Effector memory CD4-positive, alpha-beta T cell (primary cell): ENCODE data around the gene PCDH18.

Experiments
- DNase-seq, 3 donors: peaks; one replicate each; pipeline ENCODE4 v3.0.0-alpha.2; 2020
- H3K27ac ChIP-seq: 2 replicates; pipeline ENCODE4 v1.7.0; 2013; ENCODE audit warnings: mild to moderate bottlenecking, low read length, moderate library complexity; ENCODE audit not compliant: insufficient read depth, poor library complexity, severe bottlenecking
- H3K27me3 ChIP-seq: replicated peaks from 2 replicates; pipeline ENCODE4 v1.7.0; 2013; ENCODE audit warnings: mild to moderate bottlenecking, low read length; ENCODE audit not compliant: insufficient read depth, control insufficient read depth, poor library complexity, severe bottlenecking
- H3K36me3 ChIP-seq: 2 replicates; pipeline ENCODE4 v1.7.0; 2013; ENCODE audit warnings: mild to moderate bottlenecking, low read length, moderate library complexity; ENCODE audit not compliant: control insufficient read depth, insufficient read depth
- H3K4me1 ChIP-seq: 2 replicates; pipeline ENCODE4 v1.7.0; 2013; ENCODE audit warnings: low read length, mild to moderate bottlenecking; ENCODE audit not compliant: control insufficient read depth, insufficient read depth, poor library complexity, severe bottlenecking
- H3K4me3 ChIP-seq: 2 replicates; pipeline ENCODE4 v1.7.0; 2013; ENCODE audit warnings: low read length, low read depth, mild to moderate bottlenecking; ENCODE audit not compliant: insufficient read depth, poor library complexity, severe bottlenecking
- H3K9me3 ChIP-seq: 2 replicates; pipeline ENCODE4 v1.7.0; 2013; ENCODE audit warnings: mild to moderate bottlenecking, low read length, moderate library complexity; ENCODE audit not compliant: control insufficient read depth
- total RNA-seq, 3 donors: gene quantifications; one replicate each; lab custom pipeline; 2026; lab: John Stamatoyannopoulos, UW

PCDH18 gene, protein sequence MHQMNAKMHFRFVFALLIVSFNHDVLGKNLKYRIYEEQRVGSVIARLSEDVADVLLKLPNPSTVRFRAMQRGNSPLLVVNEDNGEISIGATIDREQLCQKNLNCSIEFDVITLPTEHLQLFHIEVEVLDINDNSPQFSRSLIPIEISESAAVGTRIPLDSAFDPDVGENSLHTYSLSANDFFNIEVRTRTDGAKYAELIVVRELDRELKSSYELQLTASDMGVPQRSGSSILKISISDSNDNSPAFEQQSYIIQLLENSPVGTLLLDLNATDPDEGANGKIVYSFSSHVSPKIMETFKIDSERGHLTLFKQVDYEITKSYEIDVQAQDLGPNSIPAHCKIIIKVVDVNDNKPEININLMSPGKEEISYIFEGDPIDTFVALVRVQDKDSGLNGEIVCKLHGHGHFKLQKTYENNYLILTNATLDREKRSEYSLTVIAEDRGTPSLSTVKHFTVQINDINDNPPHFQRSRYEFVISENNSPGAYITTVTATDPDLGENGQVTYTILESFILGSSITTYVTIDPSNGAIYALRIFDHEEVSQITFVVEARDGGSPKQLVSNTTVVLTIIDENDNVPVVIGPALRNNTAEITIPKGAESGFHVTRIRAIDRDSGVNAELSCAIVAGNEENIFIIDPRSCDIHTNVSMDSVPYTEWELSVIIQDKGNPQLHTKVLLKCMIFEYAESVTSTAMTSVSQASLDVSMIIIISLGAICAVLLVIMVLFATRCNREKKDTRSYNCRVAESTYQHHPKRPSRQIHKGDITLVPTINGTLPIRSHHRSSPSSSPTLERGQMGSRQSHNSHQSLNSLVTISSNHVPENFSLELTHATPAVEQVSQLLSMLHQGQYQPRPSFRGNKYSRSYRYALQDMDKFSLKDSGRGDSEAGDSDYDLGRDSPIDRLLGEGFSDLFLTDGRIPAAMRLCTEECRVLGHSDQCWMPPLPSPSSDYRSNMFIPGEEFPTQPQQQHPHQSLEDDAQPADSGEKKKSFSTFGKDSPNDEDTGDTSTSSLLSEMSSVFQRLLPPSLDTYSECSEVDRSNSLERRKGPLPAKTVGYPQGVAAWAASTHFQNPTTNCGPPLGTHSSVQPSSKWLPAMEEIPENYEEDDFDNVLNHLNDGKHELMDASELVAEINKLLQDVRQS
- total RNA-seq, result 0 to 0.58 (median 0) reads per million in 3 donors

GRCh38 chr4:137531986-137532868 lies at the start of gene PCDH18:
TSS of gene PCDH18 (minus strand) at chr4:137532494. CDS start at chr4:137532088, 406 bp downstream.
- Histone ChIP-seq H3K27me3 (no peaks in the 10 kb centered on the region), H3K27ac (no peak within 1 kb of the TSS), H3K9me3 (no peaks in the 10 kb centered on the region), H3K4me1 (no peaks in the 10 kb centered on the region), H3K36me3 (no peaks in the 10 kb centered on the region), H3K4me3 (peak within 1 kb of the TSS; percentile 30)
- DNase-seq, result no peak

- H3K36me3 ChIP-seq, result no peaks in the 10 kb centered on the region
- H3K27ac ChIP-seq, result no peak overlapping the region
- no peak overlapping the region for H3K4me3 ChIP-seq
- H3K27me3 ChIP-seq, result no peaks in the 10 kb centered on the region
- H3K9me3 ChIP-seq, result no peaks in the 10 kb centered on the region
- H3K4me1 ChIP-seq, result no peaks in the 10 kb centered on the region
- no peak for DNase-seq
These were observed 44.2 kb upstream of the PCDH18 start for GRCh38 chr4:137576446-137576845.

DNA sequence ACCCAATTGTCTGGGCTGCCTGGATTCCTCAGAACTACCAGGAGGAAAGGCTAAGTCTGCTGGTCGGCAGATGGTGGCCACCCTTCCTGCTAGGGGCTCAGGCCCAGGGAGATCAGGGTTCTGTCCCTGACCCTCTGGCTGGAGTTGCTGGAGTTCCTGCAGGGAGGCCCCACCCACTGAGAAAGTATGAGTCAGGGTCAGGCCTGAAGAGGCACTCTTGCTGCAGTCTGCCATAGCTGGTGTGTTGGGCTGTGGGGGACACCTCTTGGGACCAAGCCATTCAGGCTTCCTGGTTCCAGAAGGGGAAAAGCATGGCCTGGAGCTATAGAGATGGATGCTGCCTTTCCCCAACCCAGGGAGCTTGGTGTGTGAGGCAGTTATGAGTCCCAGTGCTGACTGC lies 40.4 kb upstream of the PCDH18 start:
- Histone ChIP-seq H3K36me3 (no peaks in the 10 kb centered on the region), H3K27ac (no peak overlapping the region), H3K27me3 (no peaks in the 10 kb centered on the region), H3K4me1 (no peaks in the 10 kb centered on the region), H3K4me3 (no peak overlapping the region), H3K9me3 (no peaks in the 10 kb centered on the region)
- no peak for DNase-seq

DNA sequence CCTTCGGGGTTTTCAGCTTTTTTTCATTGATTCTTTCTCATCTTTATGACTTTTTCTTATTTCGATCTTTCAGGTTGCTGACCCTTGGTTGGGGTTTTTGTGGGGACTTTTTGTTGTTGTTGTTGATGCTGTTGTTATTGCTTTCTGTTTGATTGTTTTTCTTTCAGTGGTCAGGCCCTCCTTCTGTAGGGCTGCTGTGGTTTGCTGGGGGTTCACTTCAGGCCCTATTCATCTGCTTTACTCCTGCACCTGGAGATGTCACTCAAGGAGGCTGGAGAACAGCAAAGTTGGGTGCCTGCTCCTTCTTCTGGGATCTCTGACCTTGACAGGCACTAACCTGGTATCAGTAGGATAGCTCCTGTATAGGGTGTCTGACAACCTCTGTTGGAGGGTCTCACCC lies 39.9 kb upstream of the PCDH18 start:
- no peaks in the 10 kb centered on the region for H3K4me1 ChIP-seq

GRCh38 chr4:137559801-137560200 lies 27.5 kb upstream of the PCDH18 start:
- H3K36me3 ChIP-seq, result no peaks in the 10 kb centered on the region
- H3K27ac ChIP-seq, result no peak overlapping the region
- DNase-seq, result no peak
- no peak overlapping the region for H3K4me3 ChIP-seq
- no peaks in the 10 kb centered on the region for H3K4me1 ChIP-seq
- no peaks in the 10 kb centered on the region for H3K9me3 ChIP-seq
- H3K27me3 ChIP-seq, result no peaks in the 10 kb centered on the region

More for the DNA sequence above, 39.9 kb upstream of the PCDH18 start:
- DNase-seq, result no peak
- Histone ChIP-seq H3K36me3 (no peaks in the 10 kb centered on the region), H3K27me3 (no peaks in the 10 kb centered on the region), H3K9me3 (no peaks in the 10 kb centered on the region), H3K27ac (no peak overlapping the region), H3K4me3 (no peak overlapping the region)

DNA sequence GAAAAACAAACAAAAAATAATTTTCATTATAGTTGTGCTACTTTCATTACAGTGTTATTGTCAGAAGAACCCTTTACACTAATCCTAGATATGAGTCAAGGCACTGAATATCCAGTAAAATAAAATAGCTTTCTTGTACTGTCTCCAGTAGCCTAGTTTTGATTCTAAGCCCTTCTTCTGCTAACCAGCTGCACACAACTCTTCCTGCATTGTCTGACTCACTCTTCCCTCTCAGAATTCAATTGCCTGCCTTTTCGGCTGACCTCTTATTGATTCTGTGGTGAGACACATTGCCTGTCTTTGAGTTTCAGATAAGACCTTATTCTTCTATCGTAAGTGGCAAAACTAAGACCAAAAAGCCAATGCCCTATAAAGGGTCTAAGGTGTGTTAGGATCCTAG lies 26.7 kb upstream of the PCDH18 start:
- H3K4me1 ChIP-seq, result no peaks in the 10 kb centered on the region

GRCh38 chr4:137545461-137545861 lies 13.2 kb upstream of the PCDH18 start:
- Histone ChIP-seq H3K36me3 (no peaks in the 10 kb centered on the region), H3K9me3 (no peaks in the 10 kb centered on the region), H3K4me3 (no peak overlapping the region), H3K27me3 (no peaks in the 10 kb centered on the region), H3K27ac (no peak overlapping the region), H3K4me1 (no peaks in the 10 kb centered on the region)
- DNase-seq, result no peak

More for the DNA sequence above, 26.7 kb upstream of the PCDH18 start:
- DNase-seq, result no peak
- Histone ChIP-seq H3K27me3 (no peaks in the 10 kb centered on the region), H3K27ac (no peak overlapping the region), H3K36me3 (no peaks in the 10 kb centered on the region), H3K9me3 (no peaks in the 10 kb centered on the region), H3K4me3 (no peak overlapping the region)

GRCh38 chr4:137543648-137544047 lies 11.4 kb upstream of the PCDH18 start:
- Histone ChIP-seq H3K27me3 (no peaks in the 10 kb centered on the region), H3K36me3 (no peaks in the 10 kb centered on the region), H3K27ac (no peak overlapping the region), H3K4me1 (no peaks in the 10 kb centered on the region), H3K4me3 (no peak overlapping the region), H3K9me3 (no peaks in the 10 kb centered on the region)
- no peak for DNase-seq

DNA sequence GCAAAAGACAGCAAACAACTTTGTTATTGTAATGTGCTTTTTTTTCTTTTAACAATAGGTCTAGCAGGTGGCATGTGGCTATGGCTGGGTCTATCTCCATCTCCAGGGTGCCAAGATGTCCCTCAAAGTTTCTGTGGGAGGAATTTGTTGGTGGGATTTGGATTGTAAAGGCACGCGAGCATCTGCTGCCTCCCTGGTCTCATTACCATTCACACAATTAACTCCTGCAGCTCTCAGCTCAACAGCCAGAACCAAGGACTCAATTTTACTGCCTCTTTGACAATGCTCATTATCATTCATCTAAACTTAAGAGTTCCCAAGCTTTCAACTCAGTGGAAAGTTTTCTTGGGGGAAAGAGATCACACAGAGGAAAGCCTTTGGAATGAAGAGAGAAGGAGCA lies 10.9 kb upstream of the PCDH18 start:
- no peak for DNase-seq
- H3K4me1 ChIP-seq, result no peaks in the 10 kb centered on the region
- H3K27me3 ChIP-seq, result no peaks in the 10 kb centered on the region
- no peak overlapping the region for H3K4me3 ChIP-seq
- H3K9me3 ChIP-seq, result no peaks in the 10 kb centered on the region
- no peaks in the 10 kb centered on the region for H3K36me3 ChIP-seq
- H3K27ac ChIP-seq, result no peak overlapping the region
